HL-60 (cell line): ENCODE data around the gene NHSL1.

Experiments
- DNase-seq, 2 experiments: peaks; one replicate each; pipeline ENCODE4 v3.0.0-alpha.2; 2010 to 2020; ENCODE audit warnings: low read depth in 1 of 2, low spot score in 1 of 2
- H3K27ac ChIP-seq: fragments of 250-450 bp; sonication (Bioruptor Pico); replicated peaks from 2 replicates; pipeline ENCODE4 v1.5.1; 2020; ENCODE audit warnings: mild to moderate bottlenecking, moderate library complexity
- H3K27me3 ChIP-seq: fragments of 250-450 bp; sonication (Bioruptor Pico); 2 replicates; pipeline ENCODE4 v1.5.1; 2021; ENCODE audit warnings: mild to moderate bottlenecking, moderate library complexity; ENCODE audit not compliant: insufficient read depth, poor library complexity, severe bottlenecking
- H3K4me3 ChIP-seq: replicated peaks from 2 replicates; pipeline ENCODE4 v1.5.1; 2011; ENCODE audit warnings: mild to moderate bottlenecking, control low read depth, low read length; ENCODE audit not compliant: insufficient read depth
- GABPA ChIP-seq: IDR thresholded peaks from 2 replicates; pipeline ENCODE4 v1.6.1; 2012; ENCODE audit warnings: low read depth
- POLR2AphosphoS5 ChIP-seq: IDR thresholded peaks from 2 replicates; pipeline ENCODE4 v1.6.1; 2012; ENCODE audit warnings: low read depth
- SPI1 ChIP-seq: IDR thresholded peaks from 2 replicates; pipeline ENCODE4 v1.6.1; 2012; ENCODE audit warnings: low read depth, mild to moderate bottlenecking, borderline replicate concordance
- TF ChIP-seq, protein P1 (sequence below): IDR thresholded peaks from one replicate; pipeline ENCODE4 v1.5.1; 2011; ENCODE audit warnings: low read length, control low read depth, inconsistent platforms; ENCODE audit not compliant: insufficient read depth
- TF ChIP-seq, protein P2 (sequence below): IDR thresholded peaks from 2 replicates; pipeline ENCODE4 v1.6.1; 2012; ENCODE audit warnings: low read depth; ENCODE audit not compliant: insufficient replicate concordance

NHSL1 gene

DNA sequence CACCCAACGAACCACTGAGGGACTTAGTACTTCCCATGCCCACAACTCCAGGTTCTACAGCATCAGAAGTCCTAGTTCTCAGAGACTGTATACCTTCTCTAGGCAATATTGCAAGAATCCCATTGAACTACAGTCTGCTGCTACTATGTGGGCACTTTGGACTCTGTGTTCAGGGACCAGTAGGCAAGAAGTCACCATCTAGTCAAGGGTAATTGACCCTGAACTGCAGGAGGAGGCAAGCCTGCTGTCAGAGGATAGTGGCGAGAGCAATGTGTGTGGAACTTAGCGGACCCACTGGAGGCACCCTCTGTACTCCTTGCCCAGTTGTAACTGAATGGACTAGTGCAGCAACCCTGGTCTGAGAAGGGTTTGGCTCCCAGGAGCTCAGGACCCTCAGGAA, 79.5 kb downstream of the NHSL1 start:
- Histone ChIP-seq H3K4me3 (no peak overlapping the region), H3K27ac (no peak overlapping the region), H3K27me3 (no peaks in the 10 kb centered on the region)
- DNase-seq, result no peak
- TF ChIP-seq POLR2AphosphoS5, result no peak

DNA sequence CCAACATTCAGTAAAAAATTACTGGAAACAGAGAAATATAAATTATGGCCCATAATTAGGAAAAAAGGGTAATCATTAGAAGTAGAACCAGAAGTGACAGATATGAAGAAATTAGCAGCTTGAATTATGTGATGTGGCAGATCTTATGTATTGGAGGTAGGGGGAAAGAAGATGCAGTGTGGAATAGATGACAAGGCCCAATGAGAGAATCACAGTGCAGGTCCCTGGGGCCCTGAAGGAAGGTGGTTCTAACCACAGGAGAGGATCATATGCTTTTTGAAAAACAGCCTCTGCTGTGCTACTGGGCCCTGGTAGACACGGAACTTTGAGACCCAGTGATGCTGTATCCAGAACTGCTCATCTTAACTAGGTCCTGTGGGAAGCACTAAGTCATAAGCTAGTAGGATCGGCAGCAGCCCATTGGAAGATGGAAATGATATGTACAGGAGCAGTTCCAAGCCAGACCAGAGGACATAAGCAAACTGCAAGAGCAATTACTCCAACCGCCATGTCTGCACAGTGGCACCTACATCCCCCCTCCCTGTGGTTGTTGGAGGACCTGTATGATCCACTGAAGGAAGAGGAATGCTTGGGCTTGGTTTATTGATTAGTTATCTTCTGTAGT, 81.1 kb downstream of the NHSL1 start:
- H3K27me3 ChIP-seq, result no peaks in the 10 kb centered on the region
- TF ChIP-seq POLR2AphosphoS5, result no peak
- TF ChIP-seq GABPA, result no peak
- TF ChIP-seq, protein P1, sequence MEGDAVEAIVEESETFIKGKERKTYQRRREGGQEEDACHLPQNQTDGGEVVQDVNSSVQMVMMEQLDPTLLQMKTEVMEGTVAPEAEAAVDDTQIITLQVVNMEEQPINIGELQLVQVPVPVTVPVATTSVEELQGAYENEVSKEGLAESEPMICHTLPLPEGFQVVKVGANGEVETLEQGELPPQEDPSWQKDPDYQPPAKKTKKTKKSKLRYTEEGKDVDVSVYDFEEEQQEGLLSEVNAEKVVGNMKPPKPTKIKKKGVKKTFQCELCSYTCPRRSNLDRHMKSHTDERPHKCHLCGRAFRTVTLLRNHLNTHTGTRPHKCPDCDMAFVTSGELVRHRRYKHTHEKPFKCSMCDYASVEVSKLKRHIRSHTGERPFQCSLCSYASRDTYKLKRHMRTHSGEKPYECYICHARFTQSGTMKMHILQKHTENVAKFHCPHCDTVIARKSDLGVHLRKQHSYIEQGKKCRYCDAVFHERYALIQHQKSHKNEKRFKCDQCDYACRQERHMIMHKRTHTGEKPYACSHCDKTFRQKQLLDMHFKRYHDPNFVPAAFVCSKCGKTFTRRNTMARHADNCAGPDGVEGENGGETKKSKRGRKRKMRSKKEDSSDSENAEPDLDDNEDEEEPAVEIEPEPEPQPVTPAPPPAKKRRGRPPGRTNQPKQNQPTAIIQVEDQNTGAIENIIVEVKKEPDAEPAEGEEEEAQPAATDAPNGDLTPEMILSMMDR, result no peak
- no peak for TF ChIP-seq SPI1
- TF ChIP-seq, protein P2, sequence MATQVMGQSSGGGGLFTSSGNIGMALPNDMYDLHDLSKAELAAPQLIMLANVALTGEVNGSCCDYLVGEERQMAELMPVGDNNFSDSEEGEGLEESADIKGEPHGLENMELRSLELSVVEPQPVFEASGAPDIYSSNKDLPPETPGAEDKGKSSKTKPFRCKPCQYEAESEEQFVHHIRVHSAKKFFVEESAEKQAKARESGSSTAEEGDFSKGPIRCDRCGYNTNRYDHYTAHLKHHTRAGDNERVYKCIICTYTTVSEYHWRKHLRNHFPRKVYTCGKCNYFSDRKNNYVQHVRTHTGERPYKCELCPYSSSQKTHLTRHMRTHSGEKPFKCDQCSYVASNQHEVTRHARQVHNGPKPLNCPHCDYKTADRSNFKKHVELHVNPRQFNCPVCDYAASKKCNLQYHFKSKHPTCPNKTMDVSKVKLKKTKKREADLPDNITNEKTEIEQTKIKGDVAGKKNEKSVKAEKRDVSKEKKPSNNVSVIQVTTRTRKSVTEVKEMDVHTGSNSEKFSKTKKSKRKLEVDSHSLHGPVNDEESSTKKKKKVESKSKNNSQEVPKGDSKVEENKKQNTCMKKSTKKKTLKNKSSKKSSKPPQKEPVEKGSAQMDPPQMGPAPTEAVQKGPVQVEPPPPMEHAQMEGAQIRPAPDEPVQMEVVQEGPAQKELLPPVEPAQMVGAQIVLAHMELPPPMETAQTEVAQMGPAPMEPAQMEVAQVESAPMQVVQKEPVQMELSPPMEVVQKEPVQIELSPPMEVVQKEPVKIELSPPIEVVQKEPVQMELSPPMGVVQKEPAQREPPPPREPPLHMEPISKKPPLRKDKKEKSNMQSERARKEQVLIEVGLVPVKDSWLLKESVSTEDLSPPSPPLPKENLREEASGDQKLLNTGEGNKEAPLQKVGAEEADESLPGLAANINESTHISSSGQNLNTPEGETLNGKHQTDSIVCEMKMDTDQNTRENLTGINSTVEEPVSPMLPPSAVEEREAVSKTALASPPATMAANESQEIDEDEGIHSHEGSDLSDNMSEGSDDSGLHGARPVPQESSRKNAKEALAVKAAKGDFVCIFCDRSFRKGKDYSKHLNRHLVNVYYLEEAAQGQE, result no peak
- no peak overlapping the region for H3K4me3 ChIP-seq
- DNase-seq, result no peak
- H3K27ac ChIP-seq, result no peak overlapping the region

DNA sequence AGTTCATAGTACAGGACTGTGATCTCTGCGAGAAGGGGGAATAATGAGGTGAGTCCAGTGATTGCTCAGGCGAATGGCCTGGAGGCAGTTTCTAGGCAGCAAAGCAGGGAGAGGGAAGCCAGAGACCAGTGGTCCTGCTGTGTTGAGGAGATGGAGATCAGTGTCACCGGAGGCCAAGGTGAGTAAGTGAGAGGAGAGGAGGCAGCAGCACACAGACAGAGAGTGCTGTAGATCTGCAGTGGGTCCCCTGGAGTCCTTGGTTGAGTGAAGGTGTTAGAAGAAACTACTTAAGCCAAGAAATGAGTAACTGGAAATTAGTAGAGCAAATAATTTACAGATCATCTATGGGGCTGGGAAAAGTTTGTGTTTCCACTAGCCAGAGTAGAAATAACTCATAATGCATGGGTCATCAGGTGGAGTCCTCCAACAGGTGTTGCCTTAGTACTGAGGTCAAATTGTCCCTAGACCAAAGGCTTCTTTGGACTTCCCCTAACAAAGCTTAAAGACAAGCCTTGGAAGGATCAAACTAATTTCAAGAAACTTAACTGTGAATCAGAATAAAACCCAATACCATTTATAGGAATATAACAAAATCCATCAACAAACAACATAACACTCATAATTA, 81.7 kb downstream of the NHSL1 start:
- Histone ChIP-seq H3K27me3 (no peaks in the 10 kb centered on the region), H3K4me3 (no peak overlapping the region), H3K27ac (no peak overlapping the region)
- TF ChIP-seq SPI1 (no peak), GABPA (no peak), POLR2AphosphoS5 (no peak)
- TF ChIP-seq, protein P1, result no peak
- TF ChIP-seq, protein P2, result no peak
- no peak for DNase-seq

DNA sequence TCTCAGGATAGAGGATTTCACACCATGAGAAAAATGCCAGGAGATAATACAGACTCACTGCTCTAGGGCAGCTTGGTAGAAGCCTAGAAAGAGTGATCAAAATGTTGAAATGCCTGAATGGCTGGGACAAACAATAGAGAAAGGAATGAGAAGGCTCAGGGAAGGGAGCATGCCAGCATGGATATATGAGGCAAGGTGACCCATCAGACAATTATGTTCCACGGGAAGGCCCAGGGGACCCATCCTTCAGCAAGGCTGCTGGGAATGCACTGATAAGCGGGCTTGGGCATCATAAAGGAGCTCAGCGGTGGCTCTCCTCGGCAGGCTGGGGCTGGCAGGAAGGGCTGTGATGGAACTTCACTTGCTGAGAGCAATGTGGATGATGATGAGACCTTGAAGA, 83.1 kb downstream of the NHSL1 start:
- no peak overlapping the region for H3K27ac ChIP-seq

DNA sequence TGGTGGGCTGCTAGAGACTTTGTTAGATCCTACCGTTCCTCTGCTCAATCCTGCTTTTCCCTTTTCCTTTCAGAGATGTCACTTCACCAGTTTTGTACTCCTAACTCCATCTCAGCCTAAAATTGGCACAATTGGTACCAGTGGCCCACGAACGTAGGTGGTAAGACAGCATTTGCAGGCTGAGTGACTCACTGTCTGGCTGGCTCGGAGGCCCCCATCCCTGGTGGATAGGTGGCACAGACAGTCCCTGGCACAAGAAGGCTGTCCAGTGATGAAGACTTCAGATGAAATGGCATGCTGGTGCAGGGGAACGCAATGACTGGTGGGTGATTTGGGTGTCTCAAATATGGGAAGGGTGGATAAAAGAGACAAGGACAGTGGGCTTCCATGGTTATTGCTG, 84.2 kb downstream of the NHSL1 start:
- H3K27ac ChIP-seq, result no peak overlapping the region
- no peak overlapping the region for H3K4me3 ChIP-seq
- TF ChIP-seq GABPA (no peak), POLR2AphosphoS5 (no peak), SPI1 (no peak)
- TF ChIP-seq, protein P2, result no peak
- TF ChIP-seq, protein P1, result no peak
- DNase-seq, result no peak
- H3K27me3 ChIP-seq, result no peaks in the 10 kb centered on the region

More for the DNA sequence above, 83.1 kb downstream of the NHSL1 start:
- no peak for TF ChIP-seq POLR2AphosphoS5
- no peak for DNase-seq
- no peaks in the 10 kb centered on the region for H3K27me3 ChIP-seq
- no peak overlapping the region for H3K4me3 ChIP-seq
